Astrocyte (in vitro differentiated cells and primary cell): ENCODE data around the gene UGT1A9.

Experiments used
- CTCF ChIP-seq: IDR thresholded peaks from 2 replicates; pipeline ENCODE4 v1.5.1; 2011; ENCODE audit warnings: low read depth, mild to moderate bottlenecking, inconsistent platforms, low read length, moderate library complexity; ENCODE audit not compliant: insufficient read depth
- EZH2 ChIP-seq: IDR thresholded peaks from 2 replicates; pipeline ENCODE4 v1.6.1; 2012; ENCODE audit warnings: mild to moderate bottlenecking, low read length, inconsistent platforms; ENCODE audit not compliant: insufficient read depth

GRCh38 chr2:233693963-233694362 is 22.3 kb downstream of the UGT1A9 start:
- TF ChIP-seq CTCF (no peak), EZH2 (no peak)
